Measurements from ENCODE around the gene BTBD9. TPM values are rescaled to one million over a fixed set of nuclear protein-coding genes. Genes with fewer than 3 reads are reported as not detected.

Gene BTBD9
- total RNA-seq, 4 donors from 2014 or later: 11.7 to 17.7 (median 14.1) TPM

DNA sequence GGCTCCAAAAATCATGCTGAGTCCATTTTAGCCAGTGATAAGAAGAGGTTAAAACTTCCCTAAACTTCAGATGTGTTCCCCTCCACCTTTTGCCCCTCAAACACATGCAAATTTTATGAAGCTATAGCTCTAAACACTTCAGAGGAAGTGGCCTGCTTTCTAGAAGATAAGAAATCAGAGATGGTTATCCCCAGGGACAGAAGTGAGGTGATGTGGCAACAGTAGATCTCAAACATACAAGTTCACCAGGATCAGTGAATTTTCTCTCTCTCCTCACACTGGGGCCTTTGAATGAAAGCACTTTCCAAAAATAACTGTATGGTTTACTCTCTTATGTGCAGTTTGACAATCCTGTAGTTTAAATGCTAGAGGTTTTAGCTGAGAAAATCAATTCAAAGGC is 332.0 kb downstream of the BTBD9 start:
- TF ChIP-seq, protein P1, sequence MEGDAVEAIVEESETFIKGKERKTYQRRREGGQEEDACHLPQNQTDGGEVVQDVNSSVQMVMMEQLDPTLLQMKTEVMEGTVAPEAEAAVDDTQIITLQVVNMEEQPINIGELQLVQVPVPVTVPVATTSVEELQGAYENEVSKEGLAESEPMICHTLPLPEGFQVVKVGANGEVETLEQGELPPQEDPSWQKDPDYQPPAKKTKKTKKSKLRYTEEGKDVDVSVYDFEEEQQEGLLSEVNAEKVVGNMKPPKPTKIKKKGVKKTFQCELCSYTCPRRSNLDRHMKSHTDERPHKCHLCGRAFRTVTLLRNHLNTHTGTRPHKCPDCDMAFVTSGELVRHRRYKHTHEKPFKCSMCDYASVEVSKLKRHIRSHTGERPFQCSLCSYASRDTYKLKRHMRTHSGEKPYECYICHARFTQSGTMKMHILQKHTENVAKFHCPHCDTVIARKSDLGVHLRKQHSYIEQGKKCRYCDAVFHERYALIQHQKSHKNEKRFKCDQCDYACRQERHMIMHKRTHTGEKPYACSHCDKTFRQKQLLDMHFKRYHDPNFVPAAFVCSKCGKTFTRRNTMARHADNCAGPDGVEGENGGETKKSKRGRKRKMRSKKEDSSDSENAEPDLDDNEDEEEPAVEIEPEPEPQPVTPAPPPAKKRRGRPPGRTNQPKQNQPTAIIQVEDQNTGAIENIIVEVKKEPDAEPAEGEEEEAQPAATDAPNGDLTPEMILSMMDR (IDR thresholded peaks at IDR 0.05; ENCODE audit: low read depth): no peak

DNA sequence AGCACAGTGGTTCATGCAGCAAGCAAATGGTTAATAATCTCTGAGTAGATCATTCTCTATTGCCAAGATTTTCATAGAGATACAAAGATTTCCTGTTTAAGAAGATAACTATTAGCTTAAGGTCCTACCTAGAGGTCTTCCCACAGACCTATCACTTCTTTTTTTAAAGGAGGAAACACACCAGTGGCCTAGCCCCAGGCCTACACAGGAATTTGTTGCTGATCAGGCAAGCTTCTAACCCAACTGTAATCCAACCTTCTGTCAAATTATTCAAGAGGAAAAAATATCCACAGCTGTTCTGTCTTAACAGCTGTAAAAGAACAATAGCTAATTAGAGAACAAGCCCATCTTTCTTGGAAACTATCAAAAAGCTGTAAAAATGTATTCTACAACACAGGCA is 332.8 kb downstream of the BTBD9 start:
- TF ChIP-seq, protein P1 (IDR thresholded peaks at IDR 0.05; ENCODE audit: low read depth): no peak

DNA sequence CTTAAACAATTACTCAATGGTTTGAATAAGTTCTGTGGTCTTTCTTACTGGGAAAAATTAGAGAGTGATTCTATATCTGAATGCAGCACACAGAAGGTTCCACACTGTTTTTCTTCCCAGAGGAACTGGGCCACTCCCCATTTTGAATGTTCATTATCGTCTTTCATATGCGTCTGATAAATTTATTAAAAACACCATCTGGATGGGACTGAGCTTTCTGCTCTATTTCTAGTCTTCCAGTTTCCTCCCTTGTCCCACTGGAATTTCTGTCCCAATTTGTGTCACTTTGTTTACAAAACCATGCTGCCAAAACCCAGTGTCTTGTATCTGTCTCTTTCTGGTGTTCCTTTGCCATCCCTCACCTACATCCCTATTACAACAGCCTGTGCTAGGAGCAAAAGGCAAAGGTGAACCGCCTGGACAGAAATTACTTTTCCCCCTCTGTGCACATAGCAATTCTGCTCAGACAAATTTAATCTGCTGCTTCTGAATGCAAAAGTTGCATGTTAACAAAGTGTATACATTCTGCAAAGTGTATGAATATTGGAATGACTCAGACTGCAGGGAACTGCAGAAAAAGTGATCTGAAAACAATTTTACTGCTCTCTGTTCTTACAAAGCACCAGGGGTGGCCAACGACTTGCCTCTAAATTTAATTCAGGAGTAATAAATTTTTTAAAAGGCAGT is 333.6 kb downstream of the BTBD9 start:
- TF ChIP-seq, protein P1 (IDR thresholded peaks at IDR 0.05; ENCODE audit: low read depth): no peak

DNA sequence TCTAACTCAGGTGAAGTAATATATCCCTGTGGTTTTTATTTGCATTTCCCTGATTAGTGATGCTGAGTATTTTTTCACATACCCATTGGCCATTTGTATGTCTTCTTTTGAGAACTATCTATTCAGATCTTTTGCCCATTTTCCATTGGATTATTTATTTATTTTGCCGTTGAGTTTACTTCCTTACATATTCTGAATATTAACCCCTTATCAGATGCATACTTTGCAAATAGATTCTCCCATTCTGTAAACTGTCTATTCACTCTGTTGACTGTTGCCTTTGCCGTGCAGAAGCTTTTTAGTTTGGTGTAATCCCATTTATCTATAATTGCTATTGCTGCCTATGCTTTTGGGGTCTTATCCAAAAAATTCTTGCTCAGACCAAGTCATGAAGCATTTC is 336.9 kb downstream of the BTBD9 start:
- TF ChIP-seq, protein P1 (IDR thresholded peaks at IDR 0.05; ENCODE audit: low read depth): no peak

DNA sequence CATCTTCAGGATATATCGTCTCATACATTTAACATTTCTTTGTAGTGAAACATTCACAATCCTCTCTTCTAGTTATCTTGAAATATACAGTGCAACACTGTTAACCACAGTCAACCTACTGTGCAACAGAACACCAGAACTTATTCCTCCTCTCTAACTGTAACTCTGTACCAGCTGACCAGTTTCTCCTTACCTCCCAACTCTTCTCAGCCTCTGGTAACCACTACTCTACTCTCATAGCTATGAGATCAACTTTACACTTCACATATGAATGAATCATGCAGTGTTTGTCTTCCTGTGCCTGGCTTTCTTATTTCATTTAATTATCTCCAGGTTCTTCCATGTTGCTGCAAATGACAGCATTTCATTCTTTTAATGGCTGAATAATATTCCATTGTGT is 337.6 kb downstream of the BTBD9 start:
- TF ChIP-seq, protein P1 (IDR thresholded peaks at IDR 0.05; ENCODE audit: low read depth): no peak

DNA sequence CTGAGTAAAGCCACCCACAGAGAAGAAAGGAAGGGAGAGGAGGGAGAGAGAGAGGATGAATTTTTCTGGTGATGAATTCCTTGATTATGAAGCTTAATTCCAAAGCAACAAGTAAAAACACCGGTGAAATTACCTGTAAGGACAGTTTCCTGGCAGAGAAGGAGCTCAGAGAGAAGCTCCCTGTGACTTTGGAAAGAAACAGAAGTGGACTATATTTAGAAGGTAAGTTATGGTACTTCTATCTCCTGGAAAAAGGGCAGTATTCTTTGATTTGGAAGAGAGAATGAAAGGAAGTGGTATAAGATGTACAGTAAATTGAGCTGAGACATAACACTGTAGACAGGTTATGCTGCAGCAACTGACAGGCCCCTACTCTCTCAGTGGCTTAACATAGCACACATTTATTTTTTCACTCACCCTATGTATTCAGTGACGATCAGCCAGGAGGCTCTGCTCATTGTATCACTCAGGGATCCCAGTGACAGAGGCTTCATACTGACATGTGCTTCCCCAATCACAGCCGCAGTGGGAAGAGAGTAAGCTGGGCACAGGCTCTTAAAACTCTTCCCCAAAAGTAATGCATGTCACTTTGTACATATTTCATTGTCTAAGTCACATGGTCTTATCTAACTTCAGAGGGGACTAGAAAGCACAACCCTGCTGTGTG is 349.5 kb downstream of the BTBD9 start:
- TF ChIP-seq, protein P1 (IDR thresholded peaks at IDR 0.05; ENCODE audit: low read depth): no peak

DNA sequence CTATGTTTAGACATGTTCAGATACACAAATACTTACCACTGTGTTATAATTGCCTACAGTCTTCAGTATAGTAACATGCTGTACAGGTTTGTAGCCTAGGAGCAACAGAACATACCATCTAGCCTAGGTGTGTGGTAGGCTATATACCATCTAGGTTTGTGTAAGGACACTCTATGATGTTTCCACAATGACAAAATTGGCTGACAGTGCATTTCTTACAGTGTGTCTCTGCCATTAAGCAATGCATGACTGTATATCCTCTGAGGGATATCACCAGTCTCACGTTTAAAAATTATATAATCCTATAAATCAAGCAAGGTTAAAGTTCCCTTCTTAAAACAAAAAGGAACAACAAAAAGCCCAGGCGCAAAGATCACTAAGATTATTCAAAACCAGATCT is 352.2 kb downstream of the BTBD9 start:
- TF ChIP-seq, protein P1 (IDR thresholded peaks at IDR 0.05; ENCODE audit: low read depth): no peak
